Lung (tissue), 12 donors: Measurements from ENCODE around the gene PDK4. TPM values are rescaled to one million over a fixed set of nuclear protein-coding genes. Genes with fewer than 3 reads are reported as not detected.

Source experiments
- ATAC-seq: fragments of 200-7000 bp; cut with Tn5 transposase; one replicate; pipeline ENCODE4 v1.9.1; 2020; ENCODE audit warnings: moderate number of reproducible peaks; ENCODE audit not compliant: insufficient read depth, low FRiP score
- DNase-seq, 3 donors: peaks; one replicate each; pipeline ENCODE4 v3.0.0-alpha.2; 2013 to 2017
- H3K27ac ChIP-seq, 2 donors: one replicate each; pipeline ENCODE4 v1.5.1; 2013; ENCODE audit warnings: mild to moderate bottlenecking in 2 of 2, moderate library complexity in 2 of 2, control low read depth in 1 of 2, inconsistent platforms in 1 of 2, low read depth in 1 of 2, low read length in 1 of 2
- H3K27me3 ChIP-seq, 3 donors: one replicate each; pipeline ENCODE4 v1.5.1; 2013; ENCODE audit warnings: low read length in 2 of 3; ENCODE audit not compliant: control insufficient read depth in 3 of 3, insufficient read depth in 3 of 3
- H3K36me3 ChIP-seq, 4 donors: one replicate each; pipeline ENCODE4 v1.5.1; 2013; ENCODE audit warnings: low read length in 4 of 4, mild to moderate bottlenecking in 1 of 4, moderate library complexity in 1 of 4; ENCODE audit not compliant: control insufficient read depth in 4 of 4, insufficient read depth in 4 of 4
- H3K4me1 ChIP-seq, 5 donors: one replicate each; pipeline ENCODE4 v1.5.1; 2013; ENCODE audit warnings: low read length in 5 of 5, mild to moderate bottlenecking in 2 of 5, moderate library complexity in 1 of 5; ENCODE audit not compliant: control insufficient read depth in 5 of 5, insufficient read depth in 5 of 5
- H3K4me3 ChIP-seq: one replicate; pipeline ENCODE4 v1.5.1; 2013; ENCODE audit warnings: mild to moderate bottlenecking, control low read depth, moderate library complexity
- H3K9ac ChIP-seq, 2 donors: one replicate each; pipeline ENCODE4 v1.5.1; 2013; ENCODE audit warnings: low read length in 2 of 2, control low read depth in 1 of 2; ENCODE audit not compliant: insufficient read depth in 1 of 2
- H3K9me3 ChIP-seq, 4 donors: one replicate each; pipeline ENCODE4 v1.5.1; 2013; ENCODE audit warnings: low read length in 3 of 4, mild to moderate bottlenecking in 1 of 4, moderate library complexity in 1 of 4; ENCODE audit not compliant: control insufficient read depth in 4 of 4, insufficient read depth in 3 of 4
- WGBS, 2 donors: extraction: QIAGEN DNeasy Blood & Tissue Kit; methylation state at CpG; one replicate each; pipeline ENCODE4 v1.1.7; 2013; 5-methylcytosine and 5-hydroxymethylcytosine counted together
- polyA plus RNA-seq, 2 donors: library from polyadenylated mRNA; stranded (reverse); fragments of 200-250 nt; gene quantifications; one replicate each; pipeline ENCODE4 v1.2.1, GENCODE V29; 2013
- total RNA-seq, 2 donors: library from RNA; depleted of rRNA in 1 of 2; stranded (reverse); fragments of >200 nt in 1 of 2; gene quantifications; one replicate each; pipeline ENCODE4 v1.2.1, GENCODE V29; 2014 to 2021
- TF ChIP-seq, protein P1 (sequence below): IDR thresholded peaks from 2 replicates; pipeline ENCODE4 v1.5.1; 2012; ENCODE audit warnings: mild to moderate bottlenecking; ENCODE audit errors: control extremely low read depth, extremely low read depth
- donor health status: control.
- donor health status: control.
- donor health status: Bipolar disorder and iron deficiency.
- donor health status: healthy.
- donor health status: DM: yes; HTN: yes; CAD: no.

PDK4 gene
- total and polyA plus RNA-seq, 4 donors: 20.1 to 86.9 (median 35.1) TPM

- H3K27ac ChIP-seq: peak overlapping the region in 1 of 2 donors; percentile 97
- ATAC-seq: no peak
These were observed 32.6 kb upstream of the PDK4 start for GRCh38 chr7:95628831-95629439.

DNA sequence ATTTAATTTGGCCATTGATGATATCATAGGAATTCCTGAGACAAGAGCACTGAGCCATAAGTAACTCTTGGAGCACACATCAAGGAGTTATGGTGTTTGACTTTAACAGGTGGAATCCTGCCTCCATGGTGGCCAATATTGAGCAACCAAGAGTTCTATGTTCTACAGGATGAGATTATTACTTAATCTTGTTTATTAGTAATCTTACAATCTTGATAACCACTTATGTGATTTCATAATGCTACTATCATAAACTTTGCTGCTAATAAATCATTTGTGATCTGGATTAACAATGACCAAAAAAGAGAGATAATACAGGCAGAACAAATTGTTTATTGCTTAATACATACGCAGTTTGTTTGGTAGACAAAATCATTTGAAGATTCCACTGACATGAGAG lies 27.5 kb upstream of the PDK4 start:
- H3K9ac ChIP-seq: no peak overlapping the region
- H3K9me3 ChIP-seq: no peaks in the 10 kb centered on the region
- H3K4me3 ChIP-seq: no peak overlapping the region
- DNase-seq: no peak
- peaks cover 0 to 10% (median 0%) of the 10 kb centered on the region in 5 donors for H3K4me1 ChIP-seq
- H3K27me3 ChIP-seq: peaks cover 0 to 3% (median 0%) of the 10 kb centered on the region in 3 donors
- no peaks in the 10 kb centered on the region for H3K36me3 ChIP-seq
- 0 to 71% methylated on average over 1 of the region's 1 CpG for WGBS, 2 donors
- ATAC-seq: no peak
- TF ChIP-seq, protein P1, sequence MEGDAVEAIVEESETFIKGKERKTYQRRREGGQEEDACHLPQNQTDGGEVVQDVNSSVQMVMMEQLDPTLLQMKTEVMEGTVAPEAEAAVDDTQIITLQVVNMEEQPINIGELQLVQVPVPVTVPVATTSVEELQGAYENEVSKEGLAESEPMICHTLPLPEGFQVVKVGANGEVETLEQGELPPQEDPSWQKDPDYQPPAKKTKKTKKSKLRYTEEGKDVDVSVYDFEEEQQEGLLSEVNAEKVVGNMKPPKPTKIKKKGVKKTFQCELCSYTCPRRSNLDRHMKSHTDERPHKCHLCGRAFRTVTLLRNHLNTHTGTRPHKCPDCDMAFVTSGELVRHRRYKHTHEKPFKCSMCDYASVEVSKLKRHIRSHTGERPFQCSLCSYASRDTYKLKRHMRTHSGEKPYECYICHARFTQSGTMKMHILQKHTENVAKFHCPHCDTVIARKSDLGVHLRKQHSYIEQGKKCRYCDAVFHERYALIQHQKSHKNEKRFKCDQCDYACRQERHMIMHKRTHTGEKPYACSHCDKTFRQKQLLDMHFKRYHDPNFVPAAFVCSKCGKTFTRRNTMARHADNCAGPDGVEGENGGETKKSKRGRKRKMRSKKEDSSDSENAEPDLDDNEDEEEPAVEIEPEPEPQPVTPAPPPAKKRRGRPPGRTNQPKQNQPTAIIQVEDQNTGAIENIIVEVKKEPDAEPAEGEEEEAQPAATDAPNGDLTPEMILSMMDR: no peak
- H3K27ac ChIP-seq: no peak overlapping the region

More at GRCh38 chr7:95628831-95629439, 32.6 kb upstream of the PDK4 start:
- Histone ChIP-seq H3K4me3 (no peak overlapping the region), H3K27me3 (no peaks in the 10 kb centered on the region), H3K36me3 (no peaks in the 10 kb centered on the region), H3K9ac (no peak overlapping the region), H3K9me3 (no peaks in the 10 kb centered on the region), H3K4me1 (peaks cover 0 to 9% (median 0%) of the 10 kb centered on the region in 5 donors)
- WGBS, 2 donors: 44 to 69% methylated on average over 5 of the region's 5 CpGs
- DNase-seq: peak in 2 of 3 donors; percentile 37 to 47
- TF ChIP-seq, protein P1: no peak

GRCh38 chr7:95622859-95623258 lies 26.5 kb upstream of the PDK4 start:
- TF ChIP-seq, protein P1: no peak
- no peak for ATAC-seq
- H3K9ac ChIP-seq: no peak overlapping the region
- 86 to 89% methylated on average over 3 of the region's 3 CpGs for WGBS, 2 donors
- no peak overlapping the region for H3K27ac ChIP-seq
- H3K4me3 ChIP-seq: no peak overlapping the region
- H3K36me3 ChIP-seq: no peaks in the 10 kb centered on the region
- no peak for DNase-seq
- H3K4me1 ChIP-seq: peaks cover 0 to 4% (median 0%) of the 10 kb centered on the region in 5 donors
- H3K9me3 ChIP-seq: no peaks in the 10 kb centered on the region
- peaks cover 0 to 3% (median 0%) of the 10 kb centered on the region in 3 donors for H3K27me3 ChIP-seq
